ENCODE measurements around the gene DLGAP5.
A peak's percentile ranks its signal among the peaks of the same experiment; 100 is the strongest.

Gene DLGAP5

GRCh38 chr14:55107766-55108554 is 83.4 kb downstream of the DLGAP5 start:
- DNase-seq: peak; percentile 94

- DNase-seq: no peak
These were observed 85.4 kb downstream of the DLGAP5 start for GRCh38 chr14:55105991-55106390.

DNA sequence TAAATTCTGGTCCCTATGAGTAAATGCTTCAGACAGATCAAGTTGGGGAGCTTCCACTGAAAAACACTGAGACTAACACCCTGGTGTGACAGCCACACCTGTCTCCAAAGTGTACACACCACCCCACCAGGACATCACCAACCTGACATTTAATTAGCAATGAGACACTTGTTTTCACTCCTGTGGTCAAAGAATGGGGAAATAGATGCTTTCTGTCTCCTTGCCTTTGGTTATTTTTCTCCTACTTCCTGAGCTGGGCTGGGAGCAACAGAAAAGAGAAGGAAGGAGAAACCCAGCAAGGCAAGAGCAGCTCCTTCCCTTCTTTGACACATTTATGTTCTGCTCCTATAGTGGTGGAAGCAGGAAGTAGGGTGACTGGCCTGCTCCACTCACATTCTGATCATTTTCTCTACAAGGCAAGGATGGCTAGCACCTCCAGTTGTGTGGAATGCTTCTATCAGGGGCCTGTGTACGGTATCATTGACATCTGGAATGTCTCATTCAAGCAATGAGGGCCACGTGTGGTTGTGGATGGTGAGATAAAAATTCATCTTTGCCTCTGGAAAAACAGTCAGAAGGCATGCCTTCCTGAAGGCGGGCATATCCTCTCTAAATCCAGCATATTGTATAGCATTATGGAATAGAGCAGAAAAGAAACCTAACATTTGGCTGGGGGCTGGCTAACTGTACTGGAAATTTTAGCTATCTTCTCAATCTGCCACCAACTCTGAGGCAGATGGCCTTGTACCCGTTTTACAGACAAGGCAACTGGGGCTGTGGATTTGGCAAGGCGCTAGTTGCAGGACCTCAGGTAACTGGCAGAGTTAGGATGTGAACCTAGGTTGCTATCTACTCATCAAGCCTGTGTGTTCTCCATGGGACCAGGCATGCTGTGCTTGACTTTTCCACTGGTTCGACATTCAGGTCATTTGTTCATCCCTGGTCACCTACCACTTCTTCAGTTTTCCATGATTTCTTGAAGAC is 87.1 kb downstream of the DLGAP5 start:
- no peak for DNase-seq

- peak; percentile 96 for DNase-seq
These were observed 88.3 kb downstream of the DLGAP5 start for GRCh38 chr14:55103005-55103640.

DNA sequence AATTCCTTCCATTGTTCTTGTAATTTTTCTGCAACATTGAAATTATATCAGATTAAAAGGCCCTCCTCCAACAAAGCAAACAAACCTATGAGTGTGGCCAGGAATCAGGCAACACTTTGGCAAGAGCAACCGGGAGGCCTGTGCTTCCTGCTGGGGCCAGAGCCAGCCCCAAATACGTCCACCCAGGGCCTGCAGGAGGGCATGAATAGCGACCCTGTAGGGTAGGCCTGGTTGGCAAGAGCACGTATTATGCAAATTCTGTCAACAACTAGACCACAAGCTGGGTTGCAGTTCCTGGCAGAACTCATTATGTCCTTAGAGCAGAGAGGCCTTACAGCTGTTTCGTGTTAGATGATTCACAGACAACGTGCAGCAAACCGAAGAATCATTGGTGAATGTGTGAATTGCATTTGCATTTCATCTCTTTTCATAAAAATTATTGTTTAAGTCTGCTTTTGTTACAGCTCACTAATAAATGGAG is 89.2 kb downstream of the DLGAP5 start:
- peak; percentile 100 for DNase-seq

- no peak for DNase-seq
These were observed 89.7 kb downstream of the DLGAP5 start for GRCh38 chr14:55101698-55102097.

GRCh38 chr14:55099756-55100155 is 91.6 kb downstream of the DLGAP5 start:
- peak; percentile 76 for DNase-seq

DNA sequence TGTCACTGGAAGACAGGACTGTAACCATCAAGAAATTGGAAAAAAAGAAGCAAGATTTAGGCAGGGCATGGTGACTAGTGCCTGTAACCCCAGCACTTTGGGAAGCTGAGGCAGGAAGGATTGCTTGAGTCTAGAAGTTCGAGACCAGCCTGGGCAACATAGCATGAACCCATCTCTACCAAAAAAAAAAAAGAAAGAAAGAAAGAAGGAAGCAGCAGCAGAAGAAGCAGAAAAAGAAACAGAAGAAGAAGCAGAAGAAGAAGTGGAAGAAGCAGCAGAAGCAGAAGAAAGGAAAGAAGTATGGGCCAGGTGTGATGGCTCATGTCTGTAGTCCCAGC is 92.9 kb downstream of the DLGAP5 start:
- DNase-seq: no peak
